Measurements from ENCODE around the gene PKN1. TPM values are rescaled to one million over a fixed set of nuclear protein-coding genes. Genes with fewer than 3 reads are reported as not detected.

Gene PKN1
- total and polyA plus RNA-seq, 10 of the 15 experiments (the other 5 are each of a cell fraction or from before 2014, with no cell fraction given) = 1.0 to 189 (median 52.7) TPM

GRCh38 chr19:14394167-14394566, 38.9 kb upstream of the PKN1 start (continued):
- no peak for TF ChIP-seq BCL3 (IDR thresholded peaks at IDR 0.05; ENCODE audit: borderline replicate concordance, insufficient read depth, low read depth, low read length, poor library complexity, severe bottlenecking)

DNA sequence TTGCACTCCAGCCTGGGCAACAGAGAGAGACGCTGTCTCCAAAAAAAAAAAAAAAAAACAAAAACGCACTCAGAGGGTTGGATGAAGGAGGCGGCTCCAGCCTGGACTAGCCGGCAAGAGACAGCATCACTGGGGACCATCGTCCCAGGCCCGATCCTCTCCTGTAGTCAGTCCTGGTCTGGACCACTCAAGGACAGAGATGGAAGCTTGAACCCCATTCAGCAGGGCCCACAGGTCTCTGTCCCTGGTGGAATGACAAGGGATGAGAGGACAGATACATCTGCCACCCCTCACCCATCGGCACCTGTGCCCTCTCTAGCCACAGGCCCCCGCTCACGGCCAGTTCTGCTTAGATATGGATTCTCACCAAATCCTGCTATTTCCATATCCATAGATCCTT, 37.8 kb upstream of the PKN1 start:
- TF ChIP-seq PML (IDR thresholded peaks at IDR 0.05; ENCODE audit: low read length) (no peak), RFX5 (IDR thresholded peaks at IDR 0.05; ENCODE audit: low read depth, low read length) (no peak)
- CTCF ChIA-PET = no interaction called here
- BruUV-seq (replicated peaks) = no TSS peak

More for the DNA sequence above, 37.8 kb upstream of the PKN1 start:
- Histone ChIP-seq H4K20me1 (ENCODE audit: control insufficient read depth, insufficient read depth) (no peaks in the 10 kb centered on the region), H3K27ac (ENCODE audit: control insufficient read depth, insufficient read depth) (no peak overlapping the region), H3K36me3 (ENCODE audit: control insufficient read depth in 2 of 2, insufficient read depth in 2 of 2, low read length in 1 of 2) (peaks cover 24 to 27% of the 10 kb centered on the region in 2 experiments; a peak in 3 of 4 replicates), H3K4me3 (no peak overlapping the region), H3K27me3 (replicated peaks in 1 of 2; ENCODE audit: control insufficient read depth in 2 of 2, insufficient read depth in 2 of 2, low read length in 1 of 2) (no peaks in the 10 kb centered on the region), H3K4me2 (ENCODE audit: control insufficient read depth, insufficient read depth) (no peak overlapping the region), H3K79me2 (ENCODE audit: control insufficient read depth, insufficient read depth, low read length) (no peaks in the 10 kb centered on the region), H2AFZ (ENCODE audit: control insufficient read depth, low read depth, low read length) (no peak overlapping the region), H3K9me3 (replicated peaks; ENCODE audit: control insufficient read depth, insufficient read depth, low read length) (no peaks in the 10 kb centered on the region), H3K9ac (ENCODE audit: control insufficient read depth, insufficient read depth, low read length) (no peak overlapping the region), H3K4me1 (ENCODE audit: control insufficient read depth, insufficient read depth, low read length) (no peaks in the 10 kb centered on the region)
- WGBS (ENCODE audit: insufficient coverage, insufficient replicate concordance, low lambda C conversion rate, missing lambda C conversion rate) = 96% methylated on average over 9 of the region's 9 CpGs
- ChIA-PET RAD21 (ENCODE audit: unreplicated experiment) (interaction anchor here (1.3 kb wide), 1 partner anchor 34 kb away, joined by 7 read pairs; no protein-coding TSS in a partner anchor), POLR2A (interaction anchor here (0.7 to 1.4 kb wide), 2 partner anchors 10 to 34 kb away, joined by 3 read pairs; no protein-coding TSS in a partner anchor), SMC1A (ENCODE audit: uncharacterized antibody, unreplicated experiment) (no interaction called here)
- intact Hi-C loops (cut with micrococcal nuclease; ENCODE audit: unreplicated experiment) = no loop called here
- FAIRE-seq = no peak
- peak; percentile 5; the same call in 2 of the 3 replicates for ATAC-seq
- in situ Hi-C loops (cut with MboI) = loop anchor here (5.0 kb wide), 1 partner anchor 372 kb away; no protein-coding TSS in a partner anchor
- DNase-seq (ENCODE audit: low read depth, low spot score) = no peak

Data from GM12878 (cell line).